HG03025 (cell line): ENCODE measurements around the gene HTRA3.

Experiments used
- ATAC-seq: cut with Tn5 transposase; IDR thresholded peaks from one replicate; pipeline ENCODE4 v1.9.1; 2021; ENCODE audit warnings: mild to moderate bottlenecking, moderate library complexity; ENCODE audit not compliant: unreplicated experiment, low FRiP score

HTRA3 gene

DNA sequence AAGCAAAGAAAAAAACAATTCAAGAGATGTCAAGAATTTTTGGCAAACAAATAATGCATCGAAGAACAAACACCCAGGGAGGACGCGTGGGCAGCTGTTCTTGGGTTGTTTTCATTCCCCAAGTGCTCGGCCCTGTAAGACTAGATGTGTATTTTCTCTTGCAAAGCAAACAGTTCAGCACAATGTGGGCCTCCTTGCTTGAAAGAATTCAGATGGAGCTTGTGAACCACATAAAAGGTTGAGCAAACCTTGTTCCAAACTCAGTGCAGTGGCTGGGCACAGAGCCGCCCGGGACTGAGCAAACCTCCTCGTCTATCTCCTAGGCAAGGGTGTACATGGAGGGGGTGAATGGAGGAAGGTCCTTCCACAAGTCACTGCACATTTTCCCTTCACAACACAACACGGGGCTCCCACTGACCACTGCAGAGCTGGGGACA, 82.4 kb downstream of the HTRA3 start:
- no peak for ATAC-seq

- no peak for ATAC-seq
Observed at GRCh38 chr4:8352368-8353157, 83.0 kb downstream of the HTRA3 start.

DNA sequence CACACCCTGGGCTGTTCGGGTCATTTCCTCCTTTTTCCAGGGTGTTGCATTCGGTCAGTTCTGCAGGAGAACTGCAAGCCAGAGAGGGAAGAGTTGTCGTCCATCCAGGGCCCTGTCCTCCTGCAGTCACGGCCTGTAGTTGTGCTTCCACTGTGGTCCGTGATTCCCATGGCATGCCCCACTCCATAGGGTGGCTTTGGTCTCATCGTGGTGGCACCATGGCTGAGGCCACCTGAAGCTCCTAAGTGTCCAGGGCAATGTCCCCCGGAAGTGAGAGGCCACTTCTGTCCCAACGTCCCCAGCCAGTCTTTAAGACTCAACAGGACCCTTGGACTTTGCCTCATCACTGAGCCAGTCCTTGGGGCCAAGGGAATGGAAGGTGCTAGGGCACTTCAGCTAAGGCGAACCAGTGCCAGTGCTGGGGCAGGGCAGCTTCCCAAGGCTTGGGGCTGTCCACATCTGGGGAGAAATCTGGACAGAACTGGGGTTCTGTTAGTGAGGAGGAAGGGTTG, 83.7 kb downstream of the HTRA3 start:
- ATAC-seq: no peak

DNA sequence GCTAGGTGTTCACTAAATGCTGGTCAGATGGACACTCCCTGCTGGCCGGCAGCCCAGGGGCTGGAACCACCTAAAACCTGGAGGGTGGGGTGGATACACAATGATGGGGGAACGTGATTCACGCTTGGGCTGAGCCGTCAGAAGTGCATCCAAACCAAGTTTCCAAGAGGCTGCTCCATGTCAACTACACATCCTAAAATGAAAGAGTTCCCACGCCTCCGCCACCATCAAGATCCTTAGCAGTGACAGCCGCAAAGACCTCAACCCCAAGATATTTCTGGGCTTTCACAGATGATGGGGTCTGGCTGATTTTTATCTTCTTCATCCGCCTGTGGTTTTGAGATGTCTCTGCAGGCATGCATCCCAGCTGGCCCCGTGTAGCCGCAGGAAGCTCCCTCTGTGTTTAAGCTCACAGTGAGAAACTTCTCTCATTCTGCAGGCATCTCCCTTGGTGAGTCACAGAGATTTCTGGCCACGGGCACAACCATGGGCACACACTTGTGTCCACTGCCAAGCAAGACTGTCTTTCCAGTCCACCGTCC, 84.4 kb downstream of the HTRA3 start:
- no peak for ATAC-seq

DNA sequence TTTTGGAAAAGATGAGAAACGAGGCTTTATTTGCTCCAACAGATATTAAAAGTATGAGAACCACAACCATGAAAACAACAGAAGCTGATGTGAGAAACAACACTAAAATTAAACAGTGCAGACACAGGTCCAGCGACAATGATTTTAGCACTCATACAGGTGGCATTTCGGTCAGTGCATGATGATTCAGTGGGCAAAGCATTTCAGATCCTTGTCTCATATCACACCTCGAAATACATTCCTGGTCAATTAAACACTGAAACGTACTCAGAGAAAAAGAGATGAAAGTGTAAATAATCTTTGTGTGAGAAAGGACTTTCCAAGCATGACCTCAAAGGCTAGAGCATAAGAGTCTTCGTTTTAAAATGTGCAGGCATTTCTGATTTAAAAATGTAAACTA, 85.8 kb downstream of the HTRA3 start:
- no peak for ATAC-seq

DNA sequence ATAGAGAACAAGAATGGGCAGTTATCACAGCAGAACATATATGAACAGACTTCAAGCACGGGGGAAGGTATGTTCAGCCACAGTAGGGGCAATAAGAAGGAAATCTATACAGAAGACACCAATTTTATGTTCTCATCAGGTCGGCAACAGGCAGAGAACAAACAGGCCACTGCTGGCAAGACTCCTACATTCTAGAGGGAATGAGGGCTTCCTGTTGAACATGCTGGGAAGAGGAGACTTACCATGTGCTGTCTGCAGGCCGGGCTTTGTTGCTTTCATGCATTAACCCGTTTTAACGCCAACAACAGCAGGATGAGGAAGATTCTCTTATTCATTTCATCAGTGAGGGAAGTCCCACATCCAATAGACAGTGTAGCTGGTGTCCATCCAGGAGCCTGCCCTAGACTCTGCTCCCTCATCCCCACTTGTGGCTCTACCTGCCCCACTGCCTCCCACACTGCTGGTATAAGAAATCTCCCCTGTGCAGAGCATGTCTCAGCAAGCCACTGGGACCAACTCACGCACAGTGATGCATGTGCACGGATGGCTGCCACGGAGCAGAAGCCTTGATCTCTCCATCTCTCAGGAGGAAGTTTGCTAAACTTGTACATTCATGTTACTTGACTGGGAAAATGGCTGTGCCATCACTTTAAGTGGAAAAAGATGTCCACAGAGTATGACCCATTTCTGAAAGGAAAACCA, 86.5 kb downstream of the HTRA3 start:
- ATAC-seq: no peak
